Measurements from ENCODE around the gene CEBPA.

Gene CEBPA

GRCh38 chr19:33345163-33345562, 42.8 kb upstream of the CEBPA start:
- no peak for TF ChIP-seq CTCF (IDR thresholded peaks at IDR 0.05; ENCODE audit: low read depth, low read length)
- no peak for DNase-seq (ENCODE audit: extremely low read depth, low read depth)

GRCh38 chr19:33344573-33344925, 42.2 kb upstream of the CEBPA start:
- no peak for TF ChIP-seq CTCF (IDR thresholded peaks at IDR 0.05; ENCODE audit: low read depth, low read length)
- no peak for DNase-seq (ENCODE audit: extremely low read depth, low read depth)

GRCh38 chr19:33343859-33344572, 41.7 kb upstream of the CEBPA start:
- DNase-seq (ENCODE audit: extremely low read depth, low read depth), result no peak
- no peak for TF ChIP-seq CTCF (IDR thresholded peaks at IDR 0.05; ENCODE audit: low read depth, low read length)

GRCh38 chr19:33343301-33343700, 41.0 kb upstream of the CEBPA start:
- no peak for TF ChIP-seq CTCF (IDR thresholded peaks at IDR 0.05; ENCODE audit: low read depth, low read length)
- DNase-seq (ENCODE audit: extremely low read depth, low read depth), result no peak

- DNase-seq (ENCODE audit: extremely low read depth, low read depth), result no peak
- TF ChIP-seq CTCF (IDR thresholded peaks at IDR 0.05; ENCODE audit: low read depth, low read length), result no peak
Measured at GRCh38 chr19:33340991-33341390, 38.7 kb upstream of the CEBPA start.

- DNase-seq (ENCODE audit: extremely low read depth, low read depth), result no peak
- no peak for TF ChIP-seq CTCF (IDR thresholded peaks at IDR 0.05; ENCODE audit: low read depth, low read length)
Measured at GRCh38 chr19:33339016-33339984, 37.0 kb upstream of the CEBPA start.

GRCh38 chr19:33335446-33335845, 33.1 kb upstream of the CEBPA start:
- no peak for TF ChIP-seq CTCF (IDR thresholded peaks at IDR 0.05; ENCODE audit: low read depth, low read length)
- no peak for DNase-seq (ENCODE audit: extremely low read depth, low read depth)
